ENCODE results near the gene TMEM74B. TPM values are rescaled to one million over a fixed set of nuclear protein-coding genes. Genes with fewer than 3 reads are reported as not detected.

The TMEM74B gene
- total RNA-seq, 2 donors from 2014 or later, result 3.1 to 4.3 TPM

GRCh38 chr20:1178103-1178502, 6.7 kb downstream of the TMEM74B start:
- no peaks in the 10 kb centered on the region for H3K9me3 ChIP-seq (ENCODE audit: control insufficient read depth, low read length)
- Mint-ChIP-seq H3K4me3 (no peak overlapping the region), H3K27me3 (ENCODE audit: insufficient read depth) (peaks cover 13% of the 10 kb centered on the region), H3K9me3 (no peaks in the 10 kb centered on the region), H3K27ac (no peak overlapping the region), H3K36me3 (ENCODE audit: low read depth) (peaks cover 5% of the 10 kb centered on the region), H3K4me1 (no peaks in the 10 kb centered on the region)
- no peak for DNase-seq
- H3K27me3 ChIP-seq (ENCODE audit: control insufficient read depth, insufficient read depth, low read length, poor library complexity, severe bottlenecking), result peaks cover 9% of the 10 kb centered on the region
- WGBS, 2 experiments (ENCODE audit: insufficient coverage in 1 of 2, insufficient read length in 1 of 2), result 92 to 100% methylated on average over 2 to 3 of the region's 3 CpGs
- TF ChIP-seq, protein P1, sequence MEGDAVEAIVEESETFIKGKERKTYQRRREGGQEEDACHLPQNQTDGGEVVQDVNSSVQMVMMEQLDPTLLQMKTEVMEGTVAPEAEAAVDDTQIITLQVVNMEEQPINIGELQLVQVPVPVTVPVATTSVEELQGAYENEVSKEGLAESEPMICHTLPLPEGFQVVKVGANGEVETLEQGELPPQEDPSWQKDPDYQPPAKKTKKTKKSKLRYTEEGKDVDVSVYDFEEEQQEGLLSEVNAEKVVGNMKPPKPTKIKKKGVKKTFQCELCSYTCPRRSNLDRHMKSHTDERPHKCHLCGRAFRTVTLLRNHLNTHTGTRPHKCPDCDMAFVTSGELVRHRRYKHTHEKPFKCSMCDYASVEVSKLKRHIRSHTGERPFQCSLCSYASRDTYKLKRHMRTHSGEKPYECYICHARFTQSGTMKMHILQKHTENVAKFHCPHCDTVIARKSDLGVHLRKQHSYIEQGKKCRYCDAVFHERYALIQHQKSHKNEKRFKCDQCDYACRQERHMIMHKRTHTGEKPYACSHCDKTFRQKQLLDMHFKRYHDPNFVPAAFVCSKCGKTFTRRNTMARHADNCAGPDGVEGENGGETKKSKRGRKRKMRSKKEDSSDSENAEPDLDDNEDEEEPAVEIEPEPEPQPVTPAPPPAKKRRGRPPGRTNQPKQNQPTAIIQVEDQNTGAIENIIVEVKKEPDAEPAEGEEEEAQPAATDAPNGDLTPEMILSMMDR (conservative IDR thresholded peaks at IDR 0.05), result no peak
- no peak overlapping the region for H3K4me3 ChIP-seq (ENCODE audit: low read length)
- H3K27ac ChIP-seq (ENCODE audit: low read depth, low read length), result no peak overlapping the region
- H3K36me3 ChIP-seq (ENCODE audit: control insufficient read depth, insufficient read depth, low read length), result peaks cover 4% of the 10 kb centered on the region
- H3K4me1 ChIP-seq (ENCODE audit: control insufficient read depth, insufficient read depth, low read length), result no peaks in the 10 kb centered on the region
- no peak overlapping the region for H3K9ac ChIP-seq (ENCODE audit: extremely low read depth, low read length, poor library complexity, severe bottlenecking)

DNA sequence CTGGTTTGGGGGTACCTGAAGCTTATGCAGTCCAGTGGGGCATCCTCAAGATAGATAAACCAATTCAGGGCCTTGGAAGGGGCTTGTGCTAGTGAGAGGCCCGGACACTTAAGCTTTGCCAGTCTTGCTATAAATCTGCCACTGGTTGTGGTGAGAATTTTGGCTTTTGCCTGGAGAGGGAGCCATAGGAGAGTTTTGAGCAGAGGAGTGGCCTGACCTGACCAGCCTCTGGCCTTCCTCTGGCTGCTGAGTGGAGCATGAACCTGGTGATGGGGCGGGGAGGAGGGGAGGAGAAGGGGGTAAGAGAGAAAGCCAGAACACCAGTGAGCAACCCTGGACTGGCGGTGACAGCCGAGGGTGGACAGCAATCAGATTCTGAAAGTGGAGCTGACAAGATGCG, 7.1 kb downstream of the TMEM74B start:
- 84 to 89% methylated on average over 5 of the region's 5 CpGs for WGBS, 2 experiments (ENCODE audit: insufficient coverage in 1 of 2, insufficient read length in 1 of 2)

DNA sequence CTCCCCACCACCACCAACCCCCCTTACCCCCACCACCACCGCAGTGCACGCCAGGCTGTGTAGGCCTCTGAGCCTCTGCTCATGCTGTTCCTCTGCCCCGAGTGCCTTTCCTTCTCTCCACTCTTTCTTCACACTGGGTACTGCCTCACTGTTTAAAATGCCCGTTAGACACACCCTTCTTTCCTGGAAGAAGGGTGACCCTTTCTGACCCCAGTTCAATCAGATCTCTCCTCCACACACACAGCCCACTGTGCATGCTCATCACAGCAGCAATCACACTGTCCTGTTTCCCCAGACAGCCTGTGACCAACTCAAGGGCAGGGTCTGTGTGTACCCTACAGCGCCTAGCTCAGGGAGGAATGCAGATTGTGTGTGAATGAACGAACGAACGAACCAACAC, 10.0 kb downstream of the TMEM74B start:
- Histone ChIP-seq H3K4me1 (ENCODE audit: control insufficient read depth, insufficient read depth, low read length) (no peaks in the 10 kb centered on the region), H3K9me3 (ENCODE audit: control insufficient read depth, low read length) (no peaks in the 10 kb centered on the region), H3K9ac (ENCODE audit: extremely low read depth, low read length, poor library complexity, severe bottlenecking) (no peak overlapping the region), H3K27me3 (ENCODE audit: control insufficient read depth, insufficient read depth, low read length, poor library complexity, severe bottlenecking) (no peaks in the 10 kb centered on the region), H3K36me3 (ENCODE audit: control insufficient read depth, insufficient read depth, low read length) (peaks cover 21% of the 10 kb centered on the region), H3K4me3 (ENCODE audit: low read length) (no peak overlapping the region), H3K27ac (ENCODE audit: low read depth, low read length) (no peak overlapping the region)
- peak; percentile 21 for DNase-seq
- no peaks in the 10 kb centered on the region for H3K9me3 Mint-ChIP-seq
- 96% methylated on average over 4 to 8 of the region's 8 CpGs for WGBS, 2 experiments (ENCODE audit: insufficient coverage in 1 of 2, insufficient read length in 1 of 2)
- TF ChIP-seq, protein P1 (conservative IDR thresholded peaks at IDR 0.05), result no peak
- no peak overlapping the region for H3K27ac Mint-ChIP-seq
- H3K4me1 Mint-ChIP-seq, result no peaks in the 10 kb centered on the region
- H3K27me3 Mint-ChIP-seq (ENCODE audit: insufficient read depth), result no peaks in the 10 kb centered on the region
- H3K4me3 Mint-ChIP-seq, result no peak overlapping the region
- H3K36me3 Mint-ChIP-seq (ENCODE audit: low read depth), result peaks cover 5% of the 10 kb centered on the region

More for the DNA sequence above, 7.1 kb downstream of the TMEM74B start:
- Histone ChIP-seq H3K4me1 (ENCODE audit: control insufficient read depth, insufficient read depth, low read length) (no peaks in the 10 kb centered on the region), H3K4me3 (ENCODE audit: low read length) (no peak overlapping the region), H3K27me3 (ENCODE audit: control insufficient read depth, insufficient read depth, low read length, poor library complexity, severe bottlenecking) (peaks cover 4% of the 10 kb centered on the region), H3K36me3 (ENCODE audit: control insufficient read depth, insufficient read depth, low read length) (peaks cover 4% of the 10 kb centered on the region), H3K27ac (ENCODE audit: low read depth, low read length) (no peak overlapping the region), H3K9ac (ENCODE audit: extremely low read depth, low read length, poor library complexity, severe bottlenecking) (no peak overlapping the region), H3K9me3 (ENCODE audit: control insufficient read depth, low read length) (no peaks in the 10 kb centered on the region)
- H3K27ac Mint-ChIP-seq, result no peak overlapping the region
- H3K4me3 Mint-ChIP-seq, result no peak overlapping the region
- no peaks in the 10 kb centered on the region for H3K4me1 Mint-ChIP-seq
- peaks cover 9% of the 10 kb centered on the region for H3K27me3 Mint-ChIP-seq (ENCODE audit: insufficient read depth)
- no peaks in the 10 kb centered on the region for H3K9me3 Mint-ChIP-seq
- peak; percentile 88 for DNase-seq
- TF ChIP-seq, protein P1 (conservative IDR thresholded peaks at IDR 0.05), result peak; percentile 63
- peaks cover 5% of the 10 kb centered on the region for H3K36me3 Mint-ChIP-seq (ENCODE audit: low read depth)
